ENCODE data around the gene ATP8B1.

DNA sequence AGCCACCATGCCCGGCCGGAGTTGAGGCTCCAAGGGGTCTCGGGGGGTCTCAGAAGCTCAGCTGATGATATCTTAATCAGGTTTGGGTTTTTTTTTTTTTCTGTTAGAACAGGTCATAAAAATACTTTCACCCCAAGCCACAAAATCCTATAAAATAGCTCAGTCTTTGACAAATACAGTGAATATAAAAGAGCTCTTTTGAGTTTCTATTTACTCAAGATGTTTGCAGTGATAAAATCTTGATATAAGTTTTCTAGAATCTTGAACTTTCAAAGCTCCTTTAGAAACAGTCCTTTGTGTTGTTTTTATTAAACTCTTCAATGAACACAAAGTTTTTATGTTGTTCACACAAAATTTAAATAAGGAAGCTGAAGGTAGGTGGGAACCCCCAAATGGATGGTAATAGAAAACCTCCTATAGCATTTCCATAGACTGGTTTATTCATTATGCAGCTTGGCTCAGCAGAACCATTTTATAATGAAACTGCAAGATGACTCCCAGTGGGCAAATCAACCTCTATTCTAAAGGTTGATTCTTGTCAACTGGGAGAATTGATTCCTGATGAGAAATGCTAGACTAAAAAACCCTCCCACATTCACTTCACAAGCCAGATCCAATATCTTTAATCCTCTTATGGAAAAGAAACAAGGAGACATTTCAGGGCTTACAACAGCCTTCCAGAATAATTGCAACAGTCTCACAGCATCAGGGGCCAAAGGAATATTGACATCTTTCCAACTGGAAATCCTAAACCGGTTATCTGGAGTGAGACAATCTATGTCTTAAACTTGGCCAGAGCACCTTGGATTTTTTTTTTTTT, 167.9 kb downstream of the ATP8B1 start:
- TF ChIP-seq, protein P1, sequence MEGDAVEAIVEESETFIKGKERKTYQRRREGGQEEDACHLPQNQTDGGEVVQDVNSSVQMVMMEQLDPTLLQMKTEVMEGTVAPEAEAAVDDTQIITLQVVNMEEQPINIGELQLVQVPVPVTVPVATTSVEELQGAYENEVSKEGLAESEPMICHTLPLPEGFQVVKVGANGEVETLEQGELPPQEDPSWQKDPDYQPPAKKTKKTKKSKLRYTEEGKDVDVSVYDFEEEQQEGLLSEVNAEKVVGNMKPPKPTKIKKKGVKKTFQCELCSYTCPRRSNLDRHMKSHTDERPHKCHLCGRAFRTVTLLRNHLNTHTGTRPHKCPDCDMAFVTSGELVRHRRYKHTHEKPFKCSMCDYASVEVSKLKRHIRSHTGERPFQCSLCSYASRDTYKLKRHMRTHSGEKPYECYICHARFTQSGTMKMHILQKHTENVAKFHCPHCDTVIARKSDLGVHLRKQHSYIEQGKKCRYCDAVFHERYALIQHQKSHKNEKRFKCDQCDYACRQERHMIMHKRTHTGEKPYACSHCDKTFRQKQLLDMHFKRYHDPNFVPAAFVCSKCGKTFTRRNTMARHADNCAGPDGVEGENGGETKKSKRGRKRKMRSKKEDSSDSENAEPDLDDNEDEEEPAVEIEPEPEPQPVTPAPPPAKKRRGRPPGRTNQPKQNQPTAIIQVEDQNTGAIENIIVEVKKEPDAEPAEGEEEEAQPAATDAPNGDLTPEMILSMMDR (conservative IDR thresholded peaks at IDR 0.05 in 1 of 2, IDR thresholded peaks at IDR 0.05 in 1 of 2; ENCODE audit: low read depth in 1 of 2, low read length in 2 of 2), result no peak
- no peak for TF ChIP-seq EZH2 (IDR thresholded peaks at IDR 0.05; ENCODE audit: low read length, missing control alignments)

Measured in fibroblast of lung (primary cell).